RWPE1 (cell line): ENCODE data around the gene FAM118A.
"Not testable (repeated sequence)": the region's sequence is repeated elsewhere in the genome, so short reads cannot be mapped to it uniquely, and the experiment has no call there.

ENCODE experiments used
- CTCF ChIA-PET: fragments of 350-600 bp; sonication (Branson Sonifier 250); formaldehyde crosslinking; extraction: SDS; loops from one replicate; lab custom pipeline; 2021; lab: Yijun Ruan, JAX
- POLR2A ChIA-PET: fragments of 400-600 bp; formaldehyde crosslinking; extraction: SDS; loops from one replicate; lab custom pipeline; 2020; ENCODE audit warnings: antibody characterized with exemption; ENCODE audit not compliant: low non-redundant PET; lab: Yijun Ruan, JAX
- DNase-seq: peaks from one replicate; pipeline ENCODE4 v3.0.0; 2012; ENCODE audit warnings: low spot score
- H3K27ac ChIP-seq: fragments of 450-650 bp; 2 replicates; pipeline ENCODE4 v1.5.1; 2017
- CTCF ChIP-seq: fragments of 450-650 bp; conservative IDR thresholded peaks from 2 replicates; pipeline ENCODE4 v1.5.1; 2017; ENCODE audit warnings: low read depth, mild to moderate bottlenecking

Gene FAM118A

GRCh38 chr22:45319324-45319685, 9.6 kb downstream of the FAM118A start:
- peak overlapping the region; percentile 51 for H3K27ac ChIP-seq
- POLR2A ChIA-PET = no interaction called here
- CTCF ChIA-PET = no interaction called here
- DNase-seq = no peak
- TF ChIP-seq CTCF = no peak

GRCh38 chr22:45320357-45320976, 10.7 kb downstream of the FAM118A start:
- peak overlapping the region; percentile 51 for H3K27ac ChIP-seq
- DNase-seq = no peak
- ChIA-PET POLR2A (no interaction called here), CTCF (no interaction called here)
- no peak for TF ChIP-seq CTCF

GRCh38 chr22:45321827-45322226, 12.1 kb downstream of the FAM118A start:
- no peak overlapping the region for H3K27ac ChIP-seq
- TF ChIP-seq CTCF = no peak
- ChIA-PET POLR2A (no interaction called here), CTCF (no interaction called here)
- DNase-seq = no peak

GRCh38 chr22:45322873-45323525, 13.3 kb downstream of the FAM118A start:
- POLR2A ChIA-PET = no interaction called here
- CTCF ChIA-PET = no interaction called here
- no peak for DNase-seq
- TF ChIP-seq CTCF = no peak
- no peak overlapping the region for H3K27ac ChIP-seq

- DNase-seq = no peak
- CTCF ChIA-PET = no interaction called here
These were observed 14.0 kb downstream of the FAM118A start for GRCh38 chr22:45323695-45324094.

GRCh38 chr22:45324311-45324711, 14.6 kb downstream of the FAM118A start:
- CTCF ChIA-PET = no interaction called here
- DNase-seq = no peak
- no peak for TF ChIP-seq CTCF
- H3K27ac ChIP-seq = peak overlapping the region; percentile 39; the same call in 1 of the 2 replicates
- POLR2A ChIA-PET = no interaction called here

More at GRCh38 chr22:45323695-45324094, 14.0 kb downstream of the FAM118A start:
- peak overlapping the region; percentile 39; the same call in 1 of the 2 replicates for H3K27ac ChIP-seq
- no peak for TF ChIP-seq CTCF
- POLR2A ChIA-PET = no interaction called here

GRCh38 chr22:45328261-45328660, 18.5 kb downstream of the FAM118A start:
- CTCF ChIA-PET = interaction anchor here (0.6 kb wide), 1 partner anchor 126 kb away, joined by 3 read pairs; no protein-coding TSS in a partner anchor
- POLR2A ChIA-PET, H3K27ac ChIP-seq, DNase-seq: not testable (repeated sequence)
